Measurements from ENCODE around the gene VDAC1.
A peak's percentile ranks its signal among the peaks of the same experiment; 100 is the strongest.

The VDAC1 gene

DNA sequence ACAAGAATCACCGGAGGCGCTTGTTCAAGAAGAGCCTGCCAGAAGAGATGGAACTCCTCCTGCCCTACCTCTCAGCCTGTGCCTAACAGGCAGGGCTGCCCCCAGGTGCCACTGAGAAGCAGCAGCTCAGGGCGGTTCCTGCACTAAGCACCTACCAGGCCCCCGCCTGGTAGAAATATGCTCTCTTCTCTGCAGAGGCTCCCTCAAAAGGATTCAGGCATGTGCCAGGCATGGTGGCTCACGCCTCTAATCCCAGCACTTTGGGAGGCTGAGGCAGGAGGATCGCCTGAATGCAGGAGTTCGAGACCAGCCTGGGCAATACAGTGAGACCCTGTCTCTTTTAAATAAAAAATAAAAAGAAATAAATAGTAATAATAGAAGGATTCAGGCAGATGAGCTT is 6.0 kb downstream of the VDAC1 start:
- no peaks in the 10 kb centered on the region for H3K27me3 ChIP-seq (ENCODE audit: insufficient read depth, poor library complexity, severe bottlenecking)
- H3K4me3 ChIP-seq (replicated peaks; ENCODE audit: insufficient read depth, low read length) = no peak overlapping the region
- TF ChIP-seq POLR2AphosphoS5 (IDR thresholded peaks at IDR 0.05; ENCODE audit: low read depth) (no peak), CTCF (IDR thresholded peaks at IDR 0.05; ENCODE audit: insufficient read depth, low read length) (no peak), GABPA (IDR thresholded peaks at IDR 0.05; ENCODE audit: low read depth) (no peak), REST (IDR thresholded peaks at IDR 0.05; ENCODE audit: insufficient replicate concordance, low read depth) (no peak), SPI1 (IDR thresholded peaks at IDR 0.05; ENCODE audit: borderline replicate concordance, low read depth) (no peak)
- H3K27ac ChIP-seq (replicated peaks) = no peak overlapping the region
- DNase-seq (ENCODE audit: low read depth in 1 of 2, low spot score in 1 of 2) = no peak

DNA sequence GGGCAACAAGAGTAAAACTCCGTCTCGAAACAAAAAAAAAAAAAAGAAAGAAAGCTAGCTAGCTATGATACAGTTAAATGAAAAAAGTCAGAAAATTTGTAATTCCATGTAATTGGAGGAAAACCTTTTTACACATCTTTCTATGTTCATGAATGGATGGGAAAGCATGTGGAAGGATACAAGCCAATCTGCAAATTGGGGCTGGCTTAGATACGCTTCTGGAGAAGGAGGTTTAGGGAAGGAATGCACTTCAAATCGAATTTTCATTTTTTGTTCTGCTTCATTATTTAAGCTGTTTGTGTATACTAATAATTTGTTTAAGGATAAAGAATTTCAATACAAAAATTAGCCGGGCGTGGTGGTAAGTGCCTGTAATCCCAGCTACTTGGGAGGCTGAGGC is 6.7 kb downstream of the VDAC1 start:
- Histone ChIP-seq H3K27me3 (ENCODE audit: insufficient read depth, poor library complexity, severe bottlenecking) (no peaks in the 10 kb centered on the region), H3K4me3 (replicated peaks; ENCODE audit: insufficient read depth, low read length) (no peak overlapping the region), H3K27ac (replicated peaks) (no peak overlapping the region)
- no peak for DNase-seq (ENCODE audit: low read depth in 1 of 2, low spot score in 1 of 2)
- TF ChIP-seq GABPA (IDR thresholded peaks at IDR 0.05; ENCODE audit: low read depth) = no peak
- no peak for TF ChIP-seq SPI1 (IDR thresholded peaks at IDR 0.05; ENCODE audit: borderline replicate concordance, low read depth)

DNA sequence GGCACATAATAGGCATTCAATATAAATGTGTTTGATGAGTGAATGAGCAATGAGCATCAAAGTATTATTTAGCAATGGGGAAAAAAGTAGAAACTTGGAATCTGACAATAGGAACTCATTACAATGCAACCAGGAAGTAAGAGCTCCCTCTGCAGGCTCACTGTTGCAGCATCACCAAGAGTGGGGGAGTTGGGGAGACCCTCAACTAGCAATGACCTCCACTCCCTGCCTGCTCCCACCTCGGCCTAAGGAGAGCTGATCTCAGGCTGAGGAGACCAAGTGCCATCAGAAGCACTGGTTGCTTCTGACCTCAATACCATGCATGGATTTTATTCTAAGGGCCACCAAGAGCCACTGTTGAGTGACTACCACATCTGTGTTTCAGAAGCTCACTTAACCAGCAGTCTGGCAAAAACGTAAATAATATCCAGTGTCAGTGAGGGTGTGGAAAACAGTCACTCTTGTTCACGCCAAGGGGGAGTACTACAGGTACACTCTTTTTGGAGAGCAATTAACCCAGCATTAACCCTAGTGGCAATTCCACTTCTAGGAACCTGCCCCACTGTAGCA is 8.0 kb downstream of the VDAC1 start:
- H3K4me3 ChIP-seq (replicated peaks; ENCODE audit: insufficient read depth, low read length) = no peak overlapping the region
- H3K27ac ChIP-seq (replicated peaks) = no peak overlapping the region
- no peak for TF ChIP-seq SPI1 (IDR thresholded peaks at IDR 0.05; ENCODE audit: borderline replicate concordance, low read depth)
- peak; percentile 25 for TF ChIP-seq CTCF (IDR thresholded peaks at IDR 0.05; ENCODE audit: insufficient read depth, low read length)
- no peaks in the 10 kb centered on the region for H3K27me3 ChIP-seq (ENCODE audit: insufficient read depth, poor library complexity, severe bottlenecking)
- no peak for DNase-seq (ENCODE audit: low read depth in 1 of 2, low spot score in 1 of 2)

GRCh38 chr5:133995883-133996563 is 8.8 kb downstream of the VDAC1 start:
- peak in 1 of 2 experiments; percentile 33 for DNase-seq (ENCODE audit: low read depth in 1 of 2, low spot score in 1 of 2)
- Histone ChIP-seq H3K27me3 (ENCODE audit: insufficient read depth, poor library complexity, severe bottlenecking) (no peaks in the 10 kb centered on the region), H3K4me3 (replicated peaks; ENCODE audit: insufficient read depth, low read length) (no peak overlapping the region), H3K27ac (replicated peaks) (no peak overlapping the region)
- TF ChIP-seq GABPA (IDR thresholded peaks at IDR 0.05; ENCODE audit: low read depth) = no peak
- no peak for TF ChIP-seq REST (IDR thresholded peaks at IDR 0.05; ENCODE audit: insufficient replicate concordance, low read depth)
- TF ChIP-seq SPI1 (IDR thresholded peaks at IDR 0.05; ENCODE audit: borderline replicate concordance, low read depth) = no peak
- no peak for TF ChIP-seq CTCF (IDR thresholded peaks at IDR 0.05; ENCODE audit: insufficient read depth, low read length)
- no peak for TF ChIP-seq POLR2AphosphoS5 (IDR thresholded peaks at IDR 0.05; ENCODE audit: low read depth)

All from HL-60 (cell line).